ENCODE measurements around the gene ZDHHC3.

The ZDHHC3 gene

GRCh38 chr3:45003406-45003805 lies 27.4 kb upstream of the ZDHHC3 start:
- no peaks in the 10 kb centered on the region for H3K27me3 Mint-ChIP-seq
- H3K9me3 Mint-ChIP-seq (ENCODE audit: low read depth), result no peaks in the 10 kb centered on the region
- H3K27ac Mint-ChIP-seq, result peak overlapping the region; percentile 52
- H3K36me3 Mint-ChIP-seq, result peaks cover 29% of the 10 kb centered on the region
- peaks cover 37% of the 10 kb centered on the region for H3K4me1 Mint-ChIP-seq (ENCODE audit: low read depth)
- H3K4me3 Mint-ChIP-seq, result no peak overlapping the region

DNA sequence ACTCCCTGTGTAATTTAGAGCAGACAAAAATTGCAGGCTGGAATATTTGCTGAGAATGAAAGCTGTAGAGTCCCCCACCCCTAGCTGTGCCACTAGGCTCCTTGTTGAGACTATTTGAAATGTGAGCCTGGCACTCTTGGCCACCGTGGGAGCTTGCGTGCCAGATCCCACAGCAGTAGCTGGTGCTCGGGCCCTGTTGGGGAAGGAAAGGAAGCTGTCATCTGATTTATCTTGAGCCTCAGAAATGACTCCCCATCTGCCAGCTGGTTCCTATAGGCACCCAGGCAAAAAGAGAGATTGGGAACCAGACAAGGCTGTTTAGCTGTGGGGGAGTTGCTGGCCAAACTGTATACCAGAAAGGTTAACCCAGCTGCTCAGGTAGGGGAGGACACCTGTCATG lies 26.7 kb upstream of the ZDHHC3 start:
- Mint-ChIP-seq H3K27ac (peak overlapping the region; percentile 36), H3K27me3 (no peaks in the 10 kb centered on the region), H3K4me3 (no peak overlapping the region), H3K36me3 (peaks cover 26% of the 10 kb centered on the region), H3K4me1 (ENCODE audit: low read depth) (peaks cover 33% of the 10 kb centered on the region), H3K9me3 (ENCODE audit: low read depth) (no peaks in the 10 kb centered on the region)

DNA sequence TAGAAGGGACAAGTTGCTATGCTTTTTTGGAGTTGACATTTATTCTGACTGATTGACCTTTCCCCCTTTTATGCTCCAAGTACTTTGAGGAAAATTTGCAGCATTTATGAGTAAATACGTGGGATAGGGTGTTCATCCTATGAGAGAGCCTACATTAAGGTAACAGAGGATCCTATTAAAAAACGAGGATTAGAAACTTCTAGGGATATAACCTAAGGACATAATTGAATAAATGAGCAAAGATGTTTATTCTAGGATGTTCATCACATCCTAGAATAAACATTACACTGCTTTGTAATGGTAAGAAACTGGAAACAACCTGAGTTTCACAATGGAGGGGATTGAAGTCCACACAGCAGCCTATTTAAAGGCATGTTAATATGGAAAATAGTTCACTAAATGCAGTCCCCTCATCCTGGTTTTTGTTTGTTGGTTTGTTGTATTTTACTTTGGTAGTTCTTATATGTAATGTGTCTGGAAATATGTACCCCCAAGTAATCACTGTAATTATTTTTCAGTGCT lies 26.2 kb upstream of the ZDHHC3 start:
- peaks cover 26% of the 10 kb centered on the region for H3K36me3 Mint-ChIP-seq
- peak overlapping the region; percentile 36 for H3K27ac Mint-ChIP-seq
- no peak overlapping the region for H3K4me3 Mint-ChIP-seq
- peaks cover 31% of the 10 kb centered on the region for H3K4me1 Mint-ChIP-seq (ENCODE audit: low read depth)
- H3K9me3 Mint-ChIP-seq (ENCODE audit: low read depth), result no peaks in the 10 kb centered on the region
- no peaks in the 10 kb centered on the region for H3K27me3 Mint-ChIP-seq

DNA sequence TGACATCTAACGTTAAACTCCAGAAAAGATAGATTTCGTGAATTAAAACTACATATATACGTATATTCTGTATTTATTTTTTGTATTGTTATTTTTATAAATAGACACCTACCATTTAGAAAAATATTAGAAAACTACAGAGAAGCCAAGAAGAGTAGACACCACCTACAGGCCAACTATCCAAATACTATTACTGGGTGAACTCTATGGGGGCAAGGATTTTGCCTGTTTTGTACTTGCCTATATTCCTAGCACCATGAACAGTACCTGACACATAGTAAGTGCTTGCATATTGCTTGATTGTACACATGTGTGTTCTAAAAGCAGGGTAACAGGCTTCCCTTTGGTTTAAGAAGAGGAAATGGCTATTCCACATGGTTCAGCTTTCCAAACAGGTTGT lies 25.8 kb upstream of the ZDHHC3 start:
- H3K4me1 Mint-ChIP-seq (ENCODE audit: low read depth), result peaks cover 31% of the 10 kb centered on the region
- no peak overlapping the region for H3K4me3 Mint-ChIP-seq
- no peaks in the 10 kb centered on the region for H3K27me3 Mint-ChIP-seq
- peak overlapping the region; percentile 16 for H3K27ac Mint-ChIP-seq
- H3K36me3 Mint-ChIP-seq, result peaks cover 22% of the 10 kb centered on the region
- no peaks in the 10 kb centered on the region for H3K9me3 Mint-ChIP-seq (ENCODE audit: low read depth)

DNA sequence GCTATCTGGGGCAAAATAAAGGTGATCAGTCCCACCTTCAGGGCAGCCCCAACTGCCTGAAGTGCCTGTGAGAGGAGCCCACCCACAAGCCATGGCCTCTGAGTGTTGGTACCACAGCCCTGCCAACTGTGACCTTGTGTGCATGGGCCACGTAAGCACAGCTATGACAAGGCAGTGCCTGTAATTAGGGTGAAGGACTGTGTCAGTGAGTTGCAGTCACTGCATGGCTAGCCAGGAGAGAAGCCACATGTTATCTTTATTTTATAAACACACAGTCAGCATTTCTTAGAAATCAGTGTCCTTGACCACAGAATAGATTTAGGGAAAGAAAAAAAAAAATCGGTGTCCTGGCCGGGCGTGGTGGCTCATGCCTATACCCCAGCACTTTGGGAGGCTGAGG lies 24.8 kb upstream of the ZDHHC3 start:
- Mint-ChIP-seq H3K27me3 (no peaks in the 10 kb centered on the region), H3K4me3 (no peak overlapping the region), H3K36me3 (peaks cover 22% of the 10 kb centered on the region), H3K27ac (no peak overlapping the region), H3K4me1 (ENCODE audit: low read depth) (peaks cover 39% of the 10 kb centered on the region), H3K9me3 (ENCODE audit: low read depth) (no peaks in the 10 kb centered on the region)

GRCh38 chr3:44999782-45000181 lies 23.8 kb upstream of the ZDHHC3 start:
- Mint-ChIP-seq H3K4me1 (ENCODE audit: low read depth) (peaks cover 34% of the 10 kb centered on the region), H3K27me3 (no peaks in the 10 kb centered on the region), H3K9me3 (ENCODE audit: low read depth) (no peaks in the 10 kb centered on the region), H3K36me3 (peaks cover 11% of the 10 kb centered on the region), H3K4me3 (no peak overlapping the region), H3K27ac (no peak overlapping the region)

- Mint-ChIP-seq H3K27me3 (no peaks in the 10 kb centered on the region), H3K4me1 (ENCODE audit: low read depth) (peaks cover 37% of the 10 kb centered on the region), H3K9me3 (ENCODE audit: low read depth) (no peaks in the 10 kb centered on the region), H3K4me3 (no peak overlapping the region), H3K36me3 (peaks cover 6% of the 10 kb centered on the region), H3K27ac (peak overlapping the region; percentile 67)
These were observed 20.6 kb upstream of the ZDHHC3 start for GRCh38 chr3:44996556-44996969.

DNA sequence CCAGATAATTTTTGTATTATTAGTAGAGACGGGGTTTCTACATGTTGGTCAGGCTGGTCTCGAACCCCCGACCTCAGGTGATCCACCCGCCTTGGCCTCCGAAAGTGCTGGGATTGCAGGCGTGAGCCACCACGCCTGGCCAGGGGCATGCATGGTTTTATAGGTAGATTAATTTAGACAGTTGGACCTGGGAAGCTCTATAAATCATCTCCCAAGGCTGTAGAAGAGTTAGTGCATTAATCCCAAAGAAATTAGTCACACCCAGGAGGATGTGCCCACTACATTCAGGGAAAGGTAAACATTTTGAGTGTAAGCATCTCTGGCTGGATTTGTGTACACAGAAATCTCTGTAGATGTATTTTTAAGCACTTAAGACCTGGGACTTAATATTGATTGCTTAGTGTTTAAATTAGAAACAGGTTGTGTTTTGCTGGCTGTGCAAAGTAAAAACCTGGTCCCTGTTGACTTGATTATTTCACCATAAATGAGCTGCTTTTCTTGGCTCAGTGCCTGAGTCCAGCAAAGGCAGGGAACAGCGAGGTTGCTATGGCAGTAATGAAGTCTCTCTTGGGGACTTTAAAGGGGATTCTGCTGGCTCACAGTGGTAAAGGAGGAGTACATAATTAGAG lies 19.3 kb upstream of the ZDHHC3 start:
- Mint-ChIP-seq H3K27ac (peak overlapping the region; percentile 67), H3K27me3 (no peaks in the 10 kb centered on the region), H3K9me3 (ENCODE audit: low read depth) (no peaks in the 10 kb centered on the region), H3K36me3 (peaks cover 5% of the 10 kb centered on the region), H3K4me1 (ENCODE audit: low read depth) (peaks cover 50% of the 10 kb centered on the region), H3K4me3 (no peak overlapping the region)

DNA sequence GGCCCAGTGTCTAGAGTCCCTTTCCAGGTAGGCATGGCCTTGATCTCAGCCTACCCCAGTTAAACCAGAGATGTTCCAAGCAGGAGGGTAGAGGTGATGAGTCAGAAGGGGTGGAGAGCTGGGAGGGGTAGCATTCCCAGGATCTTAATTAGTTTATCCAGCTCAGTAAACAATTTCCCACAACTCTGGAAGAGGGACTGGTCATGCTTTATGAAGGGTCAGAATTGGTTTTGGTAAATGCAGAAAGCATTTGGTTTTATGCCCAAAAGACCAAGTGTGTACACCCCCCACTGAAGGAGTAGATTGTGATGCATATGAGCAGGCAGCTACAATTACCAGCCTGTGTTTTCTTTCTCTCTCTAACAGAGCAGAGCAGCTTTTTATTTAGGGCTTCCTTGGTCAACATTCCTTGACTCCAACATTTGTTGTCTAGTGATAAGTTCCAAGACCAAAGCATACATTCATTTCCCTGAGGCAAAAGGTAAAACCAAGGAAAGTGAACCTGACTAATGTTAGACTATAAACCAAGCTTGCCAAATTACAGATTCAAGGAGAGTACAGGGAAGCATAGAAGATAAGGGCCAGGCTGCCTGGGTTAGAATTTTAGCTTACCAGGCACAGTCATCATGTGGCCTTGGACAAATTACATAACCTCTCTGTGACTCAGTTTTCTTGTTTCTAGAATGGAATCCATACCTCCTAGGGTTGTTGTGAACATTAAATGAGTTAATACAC lies 17.7 kb upstream of the ZDHHC3 start:
- H3K4me3 Mint-ChIP-seq, result no peak overlapping the region
- H3K27me3 Mint-ChIP-seq, result no peaks in the 10 kb centered on the region
- H3K9me3 Mint-ChIP-seq (ENCODE audit: low read depth), result no peaks in the 10 kb centered on the region
- peaks cover 65% of the 10 kb centered on the region for H3K4me1 Mint-ChIP-seq (ENCODE audit: low read depth)
- peaks cover 10% of the 10 kb centered on the region for H3K36me3 Mint-ChIP-seq
- no peak overlapping the region for H3K27ac Mint-ChIP-seq

- Mint-ChIP-seq H3K36me3 (peaks cover 10% of the 10 kb centered on the region), H3K4me1 (ENCODE audit: low read depth) (peaks cover 71% of the 10 kb centered on the region), H3K27me3 (no peaks in the 10 kb centered on the region)
These were observed 16.8 kb upstream of the ZDHHC3 start for GRCh38 chr3:44992555-44993470.

GRCh38 chr3:44991326-44991725 lies 15.4 kb upstream of the ZDHHC3 start:
- H3K9me3 Mint-ChIP-seq (ENCODE audit: low read depth), result no peaks in the 10 kb centered on the region
- no peaks in the 10 kb centered on the region for H3K27me3 Mint-ChIP-seq
- H3K4me1 Mint-ChIP-seq (ENCODE audit: low read depth), result peaks cover 71% of the 10 kb centered on the region
- H3K27ac Mint-ChIP-seq, result no peak overlapping the region
- peak overlapping the region; percentile 54 for H3K4me3 Mint-ChIP-seq
- H3K36me3 Mint-ChIP-seq, result peaks cover 10% of the 10 kb centered on the region

More at GRCh38 chr3:44992555-44993470, 16.8 kb upstream of the ZDHHC3 start:
- H3K4me3 Mint-ChIP-seq, result no peak overlapping the region
- no peaks in the 10 kb centered on the region for H3K9me3 Mint-ChIP-seq (ENCODE audit: low read depth)
- H3K27ac Mint-ChIP-seq, result no peak overlapping the region

DNA sequence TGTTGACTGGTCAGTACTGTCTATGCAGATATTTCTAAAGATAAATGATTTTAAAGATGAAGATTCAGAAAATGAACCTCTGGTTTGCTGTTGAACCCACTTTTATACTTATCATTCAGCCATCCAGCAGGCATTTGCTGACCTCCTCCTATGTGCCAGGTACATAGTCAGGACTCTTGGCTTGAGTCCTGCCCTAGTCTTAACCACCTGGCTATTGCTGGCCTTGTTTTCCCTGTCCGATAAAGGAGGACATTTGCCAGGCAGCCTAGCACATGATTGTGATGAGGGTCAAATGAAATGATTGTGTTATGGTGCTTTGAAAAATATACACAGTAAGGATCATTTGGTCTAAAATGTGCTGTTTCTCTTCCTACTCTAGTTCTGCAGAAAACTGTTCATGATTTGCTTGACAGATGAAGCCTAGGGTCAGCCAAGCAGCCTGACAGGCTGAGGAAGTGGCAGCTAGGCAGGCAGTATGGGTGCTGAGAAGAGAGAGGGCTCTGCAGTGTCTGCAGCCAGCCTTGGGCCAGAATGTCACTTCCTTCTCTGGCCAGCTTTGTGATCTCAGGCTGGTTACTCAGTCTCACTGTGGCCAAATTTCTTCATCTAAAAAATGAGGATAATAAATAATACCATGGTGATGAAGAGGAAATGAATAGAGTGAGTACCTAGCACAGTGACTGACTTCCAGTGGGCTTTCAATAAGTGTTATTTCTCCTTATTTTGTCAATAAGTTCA lies 13.8 kb upstream of the ZDHHC3 start:
- Mint-ChIP-seq H3K27ac (no peak overlapping the region), H3K27me3 (no peaks in the 10 kb centered on the region), H3K9me3 (ENCODE audit: low read depth) (no peaks in the 10 kb centered on the region), H3K36me3 (peaks cover 13% of the 10 kb centered on the region), H3K4me3 (no peak overlapping the region), H3K4me1 (ENCODE audit: low read depth) (peaks cover 69% of the 10 kb centered on the region)

GRCh38 chr3:44989141-44989540 lies 13.2 kb upstream of the ZDHHC3 start:
- Mint-ChIP-seq H3K27ac (no peak overlapping the region), H3K4me3 (no peak overlapping the region), H3K9me3 (ENCODE audit: low read depth) (no peaks in the 10 kb centered on the region), H3K27me3 (no peaks in the 10 kb centered on the region), H3K36me3 (peaks cover 14% of the 10 kb centered on the region), H3K4me1 (ENCODE audit: low read depth) (peaks cover 75% of the 10 kb centered on the region)

DNA sequence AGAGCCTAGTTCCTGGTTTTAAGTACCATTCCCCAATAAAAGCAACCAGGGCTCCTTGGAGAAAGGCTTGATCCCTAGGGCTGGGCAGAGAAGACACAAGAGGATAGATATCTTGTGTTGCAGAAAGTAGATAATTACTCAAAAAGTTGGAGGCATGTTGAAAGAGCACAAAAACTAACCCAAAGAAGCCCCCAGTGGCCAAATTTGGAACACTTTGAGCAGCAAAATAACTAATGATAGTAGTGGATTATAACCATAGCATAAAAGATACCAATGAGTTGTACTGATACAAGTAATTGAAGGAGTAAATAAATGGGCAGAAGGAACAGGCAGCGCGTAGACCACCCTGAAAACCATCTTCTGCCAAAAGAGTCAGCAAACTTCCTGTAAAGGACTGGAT lies 12.1 kb upstream of the ZDHHC3 start:
- peaks cover 81% of the 10 kb centered on the region for H3K4me1 Mint-ChIP-seq (ENCODE audit: low read depth)
- no peak overlapping the region for H3K4me3 Mint-ChIP-seq
- no peaks in the 10 kb centered on the region for H3K9me3 Mint-ChIP-seq (ENCODE audit: low read depth)
- H3K27ac Mint-ChIP-seq, result no peak overlapping the region
- no peaks in the 10 kb centered on the region for H3K27me3 Mint-ChIP-seq
- H3K36me3 Mint-ChIP-seq, result peaks cover 14% of the 10 kb centered on the region

Measured in activated naive CD8-positive, alpha-beta T cell (primary cell).